Heart right ventricle (tissue), 16 donors: Measurements from ENCODE around the gene MTUS2. TPM values are rescaled to one million over a fixed set of nuclear protein-coding genes. Genes with fewer than 3 reads are reported as not detected.

Source experiments
- ATAC-seq, 8 donors: fragments of 200-7000 bp; cut with Tn5 transposase; one replicate each; pipeline ENCODE4 v1.9.1; 2020; ENCODE audit warnings: mild to moderate bottlenecking in 8 of 8, moderate library complexity in 8 of 8, moderate number of reproducible peaks in 1 of 8
- DNase-seq, 2 donors: peaks; one replicate each; pipeline ENCODE4 v3.0.0-alpha.2; 2020
- H3K27ac ChIP-seq, 10 donors: fragments of 200-600 bp; sonication (generic) in 2 of 10; one replicate each; pipeline versions ENCODE4 v1.5.0 to v1.8.0; 2020 to 2022; ENCODE audit warnings: mild to moderate bottlenecking in 3 of 10
- H3K27me3 ChIP-seq, 7 donors: fragments of 200-600 bp; one replicate each; pipeline ENCODE4 v1.8.0; 2021 to 2022; ENCODE audit warnings: mild to moderate bottlenecking in 2 of 7
- H3K36me3 ChIP-seq, 9 donors: fragments of 200-600 bp; sonication (generic) in 1 of 9; one replicate each; pipeline versions ENCODE4 v1.5.0 to v1.8.0; 2020 to 2022; ENCODE audit warnings: mild to moderate bottlenecking in 2 of 9
- H3K4me1 ChIP-seq, 9 donors: fragments of 200-600 bp; sonication (generic) in 1 of 9; one replicate each; pipeline versions ENCODE4 v1.5.0 to v1.8.0; 2020 to 2022; ENCODE audit warnings: mild to moderate bottlenecking in 4 of 9
- H3K4me3 ChIP-seq, 10 donors: fragments of 200-600 bp; sonication (generic) in 2 of 10; one replicate each; pipeline versions ENCODE4 v1.5.0 to v1.8.0; 2020 to 2022; ENCODE audit warnings: mild to moderate bottlenecking in 7 of 10, moderate library complexity in 2 of 10
- H3K9me3 ChIP-seq, 11 donors: fragments of 200-600 bp in 10 of 11; sonication (generic) in 2 of 11; one replicate each; pipeline versions ENCODE4 v1.5.0 to v1.8.0; 2013 to 2022; ENCODE audit warnings: mild to moderate bottlenecking in 2 of 11, control low read depth in 1 of 11, moderate library complexity in 1 of 11
- WGBS, 2 donors: extraction: QIAGEN DNeasy Blood & Tissue Kit; methylation state at CpG; one replicate each; pipeline ENCODE4 v1.1.7; 2013; ENCODE audit warnings: inconsistent platforms in 1 of 2; 5-methylcytosine and 5-hydroxymethylcytosine counted together
- intact Hi-C, 10 donors: fragments of 100-400 bp; cut with DNase I; formaldehyde crosslinking; loops; one replicate each; pipeline versions ENCODE4 v1.11.1 to v1.14.2; 2022
- polyA plus RNA-seq, 2 donors: library from polyadenylated mRNA; stranded (reverse); fragments of 200-250 nt; gene quantifications; one replicate each; pipeline ENCODE4 v1.2.3, GENCODE V29; 2013
- total RNA-seq, 10 donors: library from RNA; stranded (reverse); fragmentation: NEBNext Ultra II Directional in 3 of 10; extraction: Animal tissue kit (Norgen Biotek cat#: 25700) in 3 of 10; gene quantifications; one replicate each; pipeline versions ENCODE4 v1.2.1 to v1.2.4, GENCODE V29; 2021 to 2023
- TF ChIP-seq, protein P1 (sequence below), 9 donors: fragments of 200-600 bp; sonication (generic) in 2 of 9; IDR thresholded peaks; one replicate each; pipeline versions ENCODE4 v1.5.0 to v1.8.0; 2021 to 2022; ENCODE audit warnings: antibody characterized with exemption in 9 of 9, mild to moderate bottlenecking in 5 of 9, moderate library complexity in 1 of 9
- donor health status: Arrhythmogenic right ventricular cardiomyopathy.
- donor health status: ischemic (EF 13 %, LVEDD 7.1; RV severe dilation, severe dysfunction).
- donor health status: healthy with polysubstance abuse.
- donor health status: DM: no; HTN: yes; CAD: no.
- donor health status: DM: no; HTN: no; CAD: no.
- donor health status: ischemic (EF 25% LVEDD 6.9; RV normal size, moderate dysfunction).
- donor health status: ischemic (EF 25% LVEDD 5.7; RV mildly dilated, moderate dysfunction).
- donor health status: healthy.
- donor health status: DM: yes; HTN: yes; CAD: no.
- donor health status: Ischemic cardiomyopathy.
- donor health status: ischemic (EF 35%, LVEDD 5.7; RV mildly dilated, moderate dysfunction).
- donor health status: nonischemic (EF 11% LVEDD 7.7; RV severe dilation, severe dysfunction).
- donor health status: DM: yes; HTN: yes; CAD: no.
- donor health status: PGD.
- donor health status: ischemic (EF 29% LVEDD 5.4; RV normal size, mild dysfunction).
- donor health status: nonischemic (EF 23%, LVEDD 6.1; RV moderate dilation, normal function).

The MTUS2 gene
- total and polyA plus RNA-seq, 12 donors = 18.7 to 159 (median 65.6) TPM

DNA sequence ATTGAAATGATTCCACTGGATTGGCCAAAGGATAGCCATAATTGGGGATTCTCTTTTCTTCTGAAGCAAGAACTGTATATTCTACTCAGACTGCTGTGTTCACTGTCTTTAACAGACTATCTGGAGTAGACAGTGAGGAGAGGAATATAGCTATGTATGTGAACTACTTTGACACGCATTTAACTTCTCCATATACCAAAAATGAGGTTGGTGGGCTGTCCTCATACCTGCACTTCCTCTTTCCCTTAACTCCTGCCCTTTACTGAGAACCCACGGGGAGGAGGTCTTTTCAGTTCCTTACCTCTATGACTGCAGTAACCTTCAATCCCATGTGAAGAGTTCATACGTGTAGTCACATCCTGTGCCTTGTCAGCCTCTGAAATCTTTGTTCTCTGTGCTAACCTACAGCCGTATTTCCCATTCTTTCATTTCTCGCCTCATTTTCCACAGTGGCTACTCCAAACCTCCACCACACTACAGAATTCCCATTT is 305.8 kb downstream of the MTUS2 start:
- TF ChIP-seq, protein P1, sequence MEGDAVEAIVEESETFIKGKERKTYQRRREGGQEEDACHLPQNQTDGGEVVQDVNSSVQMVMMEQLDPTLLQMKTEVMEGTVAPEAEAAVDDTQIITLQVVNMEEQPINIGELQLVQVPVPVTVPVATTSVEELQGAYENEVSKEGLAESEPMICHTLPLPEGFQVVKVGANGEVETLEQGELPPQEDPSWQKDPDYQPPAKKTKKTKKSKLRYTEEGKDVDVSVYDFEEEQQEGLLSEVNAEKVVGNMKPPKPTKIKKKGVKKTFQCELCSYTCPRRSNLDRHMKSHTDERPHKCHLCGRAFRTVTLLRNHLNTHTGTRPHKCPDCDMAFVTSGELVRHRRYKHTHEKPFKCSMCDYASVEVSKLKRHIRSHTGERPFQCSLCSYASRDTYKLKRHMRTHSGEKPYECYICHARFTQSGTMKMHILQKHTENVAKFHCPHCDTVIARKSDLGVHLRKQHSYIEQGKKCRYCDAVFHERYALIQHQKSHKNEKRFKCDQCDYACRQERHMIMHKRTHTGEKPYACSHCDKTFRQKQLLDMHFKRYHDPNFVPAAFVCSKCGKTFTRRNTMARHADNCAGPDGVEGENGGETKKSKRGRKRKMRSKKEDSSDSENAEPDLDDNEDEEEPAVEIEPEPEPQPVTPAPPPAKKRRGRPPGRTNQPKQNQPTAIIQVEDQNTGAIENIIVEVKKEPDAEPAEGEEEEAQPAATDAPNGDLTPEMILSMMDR (IDR thresholded peaks at IDR 0.05) = no peak
- WGBS, 2 donors = 61 to 74% methylated on average over 5 of the region's 5 CpGs
- Histone ChIP-seq H3K36me3 (no peaks in the 10 kb centered on the region), H3K4me1 (no peaks in the 10 kb centered on the region), H3K27me3 (no peaks in the 10 kb centered on the region), H3K4me3 (no peak overlapping the region), H3K27ac (no peak overlapping the region), H3K9me3 (no peaks in the 10 kb centered on the region)
- intact Hi-C loops = no loop called here
- ATAC-seq (no peak), DNase-seq (no peak)

DNA sequence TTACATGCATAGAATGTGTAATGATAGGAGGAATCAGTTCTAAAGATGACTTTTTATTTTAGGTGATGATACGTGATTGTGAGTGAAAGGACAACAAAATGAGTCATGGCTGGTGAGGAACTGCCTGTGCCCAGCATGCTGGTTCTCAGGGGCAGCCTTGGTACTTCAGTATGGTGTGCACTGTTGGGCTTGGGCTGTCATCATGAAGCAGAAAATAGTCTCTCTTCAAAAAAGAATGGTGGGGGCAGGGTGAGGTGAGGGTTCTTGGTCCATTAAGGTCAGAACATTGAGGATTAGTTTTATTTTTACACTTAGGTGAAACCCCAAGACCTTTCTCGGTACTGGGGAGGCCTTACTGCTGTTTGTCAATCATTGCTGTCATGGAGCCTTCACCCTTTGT is 309.5 kb downstream of the MTUS2 start:
- H3K27ac ChIP-seq = no peak overlapping the region
- no peaks in the 10 kb centered on the region for H3K9me3 ChIP-seq
- peaks cover 0 to 4% (median 0%) of the 10 kb centered on the region in 9 donors for H3K4me1 ChIP-seq
- WGBS, 2 donors = 63 to 65% methylated on average over 2 of the region's 2 CpGs
- ATAC-seq = peak in 2 of 8 donors; percentile 24 to 62
- H3K4me3 ChIP-seq = no peak overlapping the region
- TF ChIP-seq, protein P1 (IDR thresholded peaks at IDR 0.05) = no peak
- no peaks in the 10 kb centered on the region for H3K36me3 ChIP-seq
- intact Hi-C loops = no loop called here
- no peaks in the 10 kb centered on the region for H3K27me3 ChIP-seq
- no peak for DNase-seq

- Histone ChIP-seq H3K27me3 (no peaks in the 10 kb centered on the region), H3K4me3 (no peak overlapping the region), H3K4me1 (peaks cover 0 to 4% (median 0%) of the 10 kb centered on the region in 9 donors), H3K27ac (no peak overlapping the region), H3K9me3 (peaks cover 0 to under 1% (median 0%) of the 10 kb centered on the region in 11 donors), H3K36me3 (no peaks in the 10 kb centered on the region)
- WGBS, 2 donors = 91 to 97% methylated on average over 1 of the region's 1 CpG
- DNase-seq (no peak), ATAC-seq (no peak)
- intact Hi-C loops = no loop called here
- TF ChIP-seq, protein P1 (IDR thresholded peaks at IDR 0.05) = no peak
Measured at GRCh38 chr13:29131159-29131558, 311.0 kb downstream of the MTUS2 start.

DNA sequence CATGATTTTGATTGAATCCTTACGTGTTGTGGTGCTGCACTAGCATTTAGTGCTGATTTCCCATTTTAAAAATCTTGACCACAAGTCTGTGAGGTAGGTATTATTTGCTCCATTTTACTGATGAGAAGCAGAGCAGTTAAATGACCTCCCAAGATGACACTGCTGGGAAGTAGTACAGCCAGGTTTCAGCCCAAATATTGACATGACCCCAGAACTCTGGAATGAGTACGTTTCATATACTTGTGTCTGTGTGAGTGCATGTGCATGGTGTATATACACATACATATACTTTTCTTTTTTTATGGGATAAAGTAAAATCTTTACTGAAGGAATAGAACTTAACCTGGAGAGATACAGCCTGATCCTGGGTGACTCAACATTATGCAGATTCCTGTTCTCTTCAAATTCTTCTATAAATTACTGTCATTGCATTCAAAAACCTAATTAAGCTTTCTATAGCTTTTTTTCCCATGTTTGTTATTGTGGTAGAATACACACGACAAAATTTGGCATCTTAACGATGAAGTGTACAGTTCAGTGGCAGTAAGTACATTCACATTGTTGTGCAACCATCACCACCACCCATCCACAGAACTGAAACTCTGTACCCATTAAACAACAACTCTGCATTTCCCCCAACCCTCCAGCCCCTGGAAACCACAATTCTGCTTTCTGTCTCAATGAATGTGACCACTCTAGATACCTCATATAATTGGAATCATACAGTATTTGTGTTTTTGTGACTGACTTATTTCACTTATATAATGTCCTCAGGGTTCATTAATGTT is 311.9 kb downstream of the MTUS2 start:
- no peak overlapping the region for H3K27ac ChIP-seq
- no peaks in the 10 kb centered on the region for H3K27me3 ChIP-seq
- no peaks in the 10 kb centered on the region for H3K36me3 ChIP-seq
- intact Hi-C loops = no loop called here
- TF ChIP-seq, protein P1 (IDR thresholded peaks at IDR 0.05) = no peak
- H3K9me3 ChIP-seq = peaks cover 0 to 10% (median under 1%) of the 10 kb centered on the region in 11 donors
- 80 to 88% methylated on average over 4 of the region's 4 CpGs for WGBS, 2 donors
- peaks cover 0 to 4% (median 0%) of the 10 kb centered on the region in 9 donors for H3K4me1 ChIP-seq
- ATAC-seq (no peak), DNase-seq (no peak)
- no peak overlapping the region for H3K4me3 ChIP-seq
